Stomach smooth muscle (tissue), 2 donors: Measurements from ENCODE around the gene KLHL29.

Source experiments
- H3K27ac ChIP-seq: one replicate; pipeline ENCODE4 v1.7.0; 2013; ENCODE audit warnings: mild to moderate bottlenecking, low read length, inconsistent platforms
- H3K27me3 ChIP-seq, 2 donors: one replicate each; pipeline ENCODE4 v1.7.0; 2013; ENCODE audit warnings: low read length in 2 of 2; ENCODE audit not compliant: insufficient read depth in 2 of 2, control insufficient read depth in 1 of 2
- H3K36me3 ChIP-seq, 2 donors: one replicate each; pipeline ENCODE4 v1.7.0; 2013; ENCODE audit warnings: low read length in 2 of 2; ENCODE audit not compliant: control insufficient read depth in 2 of 2, insufficient read depth in 2 of 2
- H3K4me1 ChIP-seq: one replicate; pipeline ENCODE4 v1.7.0; 2013; ENCODE audit warnings: low read length; ENCODE audit not compliant: control insufficient read depth, insufficient read depth
- H3K4me3 ChIP-seq, 2 donors: one replicate each; pipeline ENCODE4 v1.7.0; 2013; ENCODE audit warnings: low read length in 2 of 2
- H3K9ac ChIP-seq, 2 donors: one replicate each; pipeline ENCODE4 v1.7.0; 2013; ENCODE audit warnings: low read length in 2 of 2, mild to moderate bottlenecking in 1 of 2
- H3K9me3 ChIP-seq, 2 donors: one replicate each; pipeline ENCODE4 v1.7.0; 2013; ENCODE audit warnings: low read length in 2 of 2; ENCODE audit not compliant: control insufficient read depth in 2 of 2
- donor health status: healthy.
- donor health status: Pancreatic carcinoma.

Gene KLHL29

DNA sequence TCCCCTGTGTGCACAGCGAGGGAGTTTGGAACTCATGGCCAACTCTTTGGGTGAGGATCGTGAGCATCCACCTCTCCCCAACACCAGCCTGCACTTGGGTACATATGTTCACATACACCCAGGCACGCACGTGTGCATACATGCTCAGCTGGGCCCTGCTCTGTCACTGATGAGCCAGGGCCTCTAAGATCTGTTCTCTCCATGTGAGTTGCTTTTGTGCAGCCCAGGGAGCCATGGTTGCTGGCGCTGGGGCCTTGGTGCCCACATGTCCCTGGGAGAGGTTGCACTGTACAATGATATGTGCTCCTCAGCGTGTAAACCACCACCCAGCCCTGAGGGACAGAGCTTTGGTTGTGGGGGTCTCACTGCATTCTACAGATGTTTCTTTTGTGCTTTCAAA is 44.1 kb downstream of the KLHL29 start:
- Histone ChIP-seq H3K9ac (no peak overlapping the region), H3K9me3 (no peaks in the 10 kb centered on the region), H3K27ac (peak overlapping the region; percentile 88), H3K27me3 (no peaks in the 10 kb centered on the region), H3K4me1 (peaks cover 48% of the 10 kb centered on the region), H3K4me3 (no peak overlapping the region), H3K36me3 (no peaks in the 10 kb centered on the region)

DNA sequence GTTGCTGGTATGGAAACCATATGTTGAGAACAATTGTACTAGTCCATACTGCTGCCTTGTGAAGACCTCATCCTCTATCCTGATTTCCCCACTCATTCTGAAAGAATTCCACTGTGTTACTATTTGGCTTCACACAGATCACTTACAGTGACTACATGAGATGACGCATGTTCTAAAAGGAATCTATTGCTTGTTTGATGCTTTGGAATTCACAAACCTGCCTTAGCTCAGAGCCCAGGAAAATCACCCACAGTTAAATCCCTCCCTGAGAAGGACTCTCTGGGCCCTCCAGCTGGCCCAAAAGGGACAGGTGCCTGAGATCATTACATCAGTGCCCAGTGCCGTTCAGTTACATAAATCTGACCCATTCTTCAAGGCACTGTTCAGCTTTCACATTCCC is 45.3 kb downstream of the KLHL29 start:
- peak overlapping the region; percentile 88 for H3K27ac ChIP-seq
- H3K36me3 ChIP-seq = no peaks in the 10 kb centered on the region
- H3K9ac ChIP-seq = peak overlapping the region; percentile 47 to 62
- H3K9me3 ChIP-seq = no peaks in the 10 kb centered on the region
- H3K27me3 ChIP-seq = no peaks in the 10 kb centered on the region
- H3K4me1 ChIP-seq = peaks cover 56% of the 10 kb centered on the region
- no peak overlapping the region for H3K4me3 ChIP-seq

- Histone ChIP-seq H3K4me3 (no peak overlapping the region), H3K36me3 (no peaks in the 10 kb centered on the region), H3K4me1 (peaks cover 50% of the 10 kb centered on the region), H3K9ac (no peak overlapping the region), H3K9me3 (no peaks in the 10 kb centered on the region), H3K27me3 (no peaks in the 10 kb centered on the region), H3K27ac (peak overlapping the region; percentile 18)
These were observed 47.6 kb downstream of the KLHL29 start for GRCh38 chr2:23432531-23432930.

DNA sequence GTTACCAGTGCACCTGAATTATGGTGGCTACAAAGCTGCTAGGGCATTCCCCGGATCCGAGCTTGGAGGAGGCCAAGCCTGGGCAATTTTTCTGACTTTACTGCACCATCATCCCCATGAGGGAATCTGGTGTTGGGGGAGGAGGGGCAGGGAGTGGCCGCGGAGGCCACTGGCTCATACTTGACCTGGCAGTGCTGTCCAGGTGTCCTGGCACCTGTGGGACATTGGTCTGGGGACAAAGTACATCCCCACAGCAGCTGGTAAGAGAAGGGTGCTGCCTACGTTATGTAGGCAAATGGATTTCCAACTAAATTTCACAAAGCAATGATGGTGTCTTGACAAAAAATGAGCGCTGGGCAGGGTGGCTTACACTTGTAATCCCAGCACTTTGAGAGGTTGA is 48.3 kb downstream of the KLHL29 start:
- H3K27ac ChIP-seq = no peak overlapping the region
- H3K9ac ChIP-seq = no peak overlapping the region
- peaks cover 44% of the 10 kb centered on the region for H3K4me1 ChIP-seq
- no peak overlapping the region for H3K4me3 ChIP-seq
- no peaks in the 10 kb centered on the region for H3K36me3 ChIP-seq
- no peaks in the 10 kb centered on the region for H3K9me3 ChIP-seq
- no peaks in the 10 kb centered on the region for H3K27me3 ChIP-seq

DNA sequence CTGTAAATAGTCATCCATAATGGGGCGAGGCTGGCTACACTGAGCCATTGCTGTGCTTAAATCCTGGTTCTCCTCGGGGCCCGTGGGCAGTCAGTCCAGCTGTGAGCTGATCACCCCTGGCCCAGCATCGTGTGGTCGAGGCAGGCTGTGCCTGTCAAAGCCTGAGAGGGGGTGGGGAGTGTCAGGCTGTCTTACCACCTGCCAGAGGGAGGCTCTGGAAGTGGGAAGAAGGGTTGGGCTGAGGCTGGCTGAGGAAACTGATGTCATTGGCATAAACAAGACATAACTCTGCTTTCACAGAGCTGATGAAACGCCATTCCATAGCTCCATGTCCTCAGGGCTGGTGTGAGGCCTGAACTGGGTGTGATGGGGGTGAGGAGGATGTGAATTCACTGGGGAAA is 49.7 kb downstream of the KLHL29 start:
- peak overlapping the region in 1 of 2 donors; percentile 35 for H3K4me3 ChIP-seq
- peak overlapping the region; percentile 29 to 39 for H3K9ac ChIP-seq
- peaks cover 44% of the 10 kb centered on the region for H3K4me1 ChIP-seq
- no peaks in the 10 kb centered on the region for H3K9me3 ChIP-seq
- H3K36me3 ChIP-seq = no peaks in the 10 kb centered on the region
- peak overlapping the region; percentile 91 for H3K27ac ChIP-seq
- H3K27me3 ChIP-seq = no peaks in the 10 kb centered on the region

DNA sequence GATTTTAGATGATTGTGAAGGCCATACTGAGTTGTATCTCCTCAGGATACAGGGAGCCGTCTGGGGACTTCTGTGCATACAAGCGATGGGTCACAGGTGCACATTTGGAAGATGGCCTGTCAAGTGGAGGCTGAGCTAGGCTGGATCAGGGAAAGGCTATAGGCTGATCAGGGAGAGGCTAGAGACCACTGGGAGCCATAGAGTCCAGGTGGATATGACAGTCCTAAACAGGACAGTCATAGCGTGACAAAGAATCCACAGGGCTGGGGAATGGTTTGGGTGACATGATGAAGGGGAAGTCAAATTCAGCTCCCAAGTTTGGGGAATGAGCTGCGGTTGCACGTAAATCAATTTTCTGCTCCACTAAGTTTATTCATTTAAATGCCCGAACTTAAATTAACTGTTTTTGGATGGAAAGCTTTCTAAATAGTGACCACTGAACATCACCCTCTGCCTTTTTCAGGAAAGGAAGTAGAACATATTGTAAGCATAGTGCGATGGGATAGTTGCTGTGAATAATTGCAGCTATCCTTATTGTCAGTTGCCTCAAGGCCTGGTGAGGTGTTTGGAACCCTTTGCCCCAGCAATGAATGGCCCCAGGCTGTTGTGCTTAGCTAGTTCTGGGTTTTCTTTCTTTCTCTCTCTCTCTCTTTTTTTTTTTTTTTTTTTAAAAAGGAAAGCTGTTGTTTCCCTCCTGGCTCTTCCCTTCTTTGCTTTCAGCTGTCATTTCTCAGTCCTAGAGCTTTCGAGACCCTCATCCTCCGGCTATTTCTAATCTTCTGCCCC is 50.5 kb downstream of the KLHL29 start:
- Histone ChIP-seq H3K4me3 (no peak overlapping the region), H3K9ac (no peak overlapping the region), H3K4me1 (peaks cover 38% of the 10 kb centered on the region), H3K36me3 (no peaks in the 10 kb centered on the region), H3K27ac (peak overlapping the region; percentile 91), H3K27me3 (no peaks in the 10 kb centered on the region), H3K9me3 (no peaks in the 10 kb centered on the region)

DNA sequence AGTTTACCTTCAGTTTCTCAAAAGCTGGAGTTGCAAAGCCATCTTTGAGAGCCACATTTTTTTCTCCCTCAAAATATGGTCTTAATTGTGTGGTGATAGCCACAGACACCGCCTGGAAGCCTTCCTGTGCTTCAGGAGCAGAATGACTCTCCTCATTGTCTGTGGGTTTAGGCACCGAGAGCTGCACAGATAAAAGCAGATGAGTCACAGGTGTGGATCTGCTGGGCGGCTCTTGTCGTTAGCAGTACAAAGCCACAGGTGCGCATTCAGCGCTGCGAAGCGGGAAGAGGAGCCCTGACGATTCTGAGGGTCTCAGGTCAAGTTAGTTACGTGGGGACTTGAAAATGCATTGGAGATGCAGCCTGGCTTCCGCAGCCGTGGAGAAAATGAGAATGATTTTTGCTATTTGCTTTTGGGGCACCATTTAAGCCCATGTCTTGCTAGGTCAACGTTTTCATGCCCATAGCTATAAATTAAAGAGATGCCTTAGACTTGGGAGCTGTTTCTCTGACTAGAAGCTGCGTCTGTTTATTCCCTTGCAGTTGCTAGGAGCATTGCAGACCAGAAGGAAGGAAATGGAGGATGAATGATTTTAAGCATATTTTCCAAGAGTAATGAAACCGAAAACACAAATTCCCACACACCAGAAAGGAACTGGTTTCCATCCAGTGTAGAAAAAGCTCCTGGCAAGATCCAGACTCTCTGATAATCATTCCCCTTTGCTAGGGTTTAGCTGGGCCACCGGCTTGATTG is 51.5 kb downstream of the KLHL29 start:
- H3K27me3 ChIP-seq = no peaks in the 10 kb centered on the region
- H3K4me3 ChIP-seq = peak overlapping the region; percentile 60 to 62
- peak overlapping the region; percentile 44 to 47 for H3K9ac ChIP-seq
- peaks cover 0 to 2% of the 10 kb centered on the region in 2 donors for H3K9me3 ChIP-seq
- peaks cover 30% of the 10 kb centered on the region for H3K4me1 ChIP-seq
- H3K27ac ChIP-seq = peak overlapping the region; percentile 91
- no peaks in the 10 kb centered on the region for H3K36me3 ChIP-seq

- H3K4me3 ChIP-seq = no peak overlapping the region
- no peak overlapping the region for H3K9ac ChIP-seq
- no peaks in the 10 kb centered on the region for H3K27me3 ChIP-seq
- peaks cover 3% of the 10 kb centered on the region for H3K4me1 ChIP-seq
- peaks cover 0 to 4% of the 10 kb centered on the region in 2 donors for H3K9me3 ChIP-seq
- no peaks in the 10 kb centered on the region for H3K36me3 ChIP-seq
- H3K27ac ChIP-seq = no peak overlapping the region
These were observed 56.4 kb downstream of the KLHL29 start for GRCh38 chr2:23441414-23441813.

- H3K36me3 ChIP-seq = no peaks in the 10 kb centered on the region
- peaks cover 10% of the 10 kb centered on the region for H3K4me1 ChIP-seq
- no peak overlapping the region for H3K27ac ChIP-seq
- no peak overlapping the region for H3K4me3 ChIP-seq
- H3K9ac ChIP-seq = no peak overlapping the region
- no peaks in the 10 kb centered on the region for H3K27me3 ChIP-seq
- H3K9me3 ChIP-seq = peaks cover 0 to 4% of the 10 kb centered on the region in 2 donors
These were observed 60.5 kb downstream of the KLHL29 start for GRCh38 chr2:23445450-23445868.

DNA sequence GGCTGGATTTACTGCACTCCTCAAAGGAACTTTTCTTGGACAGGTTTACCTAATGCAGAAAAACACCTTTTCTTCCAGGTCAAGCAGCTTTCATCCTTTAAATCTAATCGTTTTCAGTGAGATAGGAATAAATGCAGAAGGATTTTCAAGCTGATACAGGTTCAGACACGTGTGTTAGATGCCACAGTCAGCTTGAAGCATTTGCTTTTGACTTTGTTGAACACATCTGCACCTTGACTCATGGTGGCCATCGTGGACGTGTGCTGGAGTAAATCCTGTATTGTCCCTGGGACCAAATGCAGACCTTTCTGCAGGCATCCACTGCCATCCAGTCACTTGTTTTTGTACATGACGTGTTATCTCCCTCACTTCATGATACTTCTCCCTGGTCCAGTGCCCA is 61.9 kb downstream of the KLHL29 start:
- no peaks in the 10 kb centered on the region for H3K27me3 ChIP-seq
- peaks cover 10% of the 10 kb centered on the region for H3K4me1 ChIP-seq
- H3K4me3 ChIP-seq = no peak overlapping the region
- no peaks in the 10 kb centered on the region for H3K9me3 ChIP-seq
- H3K36me3 ChIP-seq = no peaks in the 10 kb centered on the region
- H3K27ac ChIP-seq = no peak overlapping the region
- no peak overlapping the region for H3K9ac ChIP-seq

- Histone ChIP-seq H3K27me3 (no peaks in the 10 kb centered on the region), H3K27ac (no peak overlapping the region), H3K36me3 (no peaks in the 10 kb centered on the region), H3K4me3 (no peak overlapping the region), H3K9ac (no peak overlapping the region), H3K9me3 (no peaks in the 10 kb centered on the region), H3K4me1 (peaks cover 11% of the 10 kb centered on the region)
These were observed 62.4 kb downstream of the KLHL29 start for GRCh38 chr2:23447405-23447804.
